Tongue (tissue), 2 donors: ENCODE measurements around the gene WWC1. TPM values are rescaled to one million over a fixed set of nuclear protein-coding genes. Genes with fewer than 3 reads are reported as not detected.

ENCODE experiments used
- DNase-seq: peaks from one replicate; pipeline ENCODE4 v3.0.0-alpha.2; 2015
- total RNA-seq: library from RNA; depleted of rRNA; stranded (reverse); fragments of >200 nt; gene quantifications from one replicate; pipeline ENCODE4 v1.2.3, GENCODE V29; 2014

WWC1 gene
- total RNA-seq = 15.5 TPM

DNA sequence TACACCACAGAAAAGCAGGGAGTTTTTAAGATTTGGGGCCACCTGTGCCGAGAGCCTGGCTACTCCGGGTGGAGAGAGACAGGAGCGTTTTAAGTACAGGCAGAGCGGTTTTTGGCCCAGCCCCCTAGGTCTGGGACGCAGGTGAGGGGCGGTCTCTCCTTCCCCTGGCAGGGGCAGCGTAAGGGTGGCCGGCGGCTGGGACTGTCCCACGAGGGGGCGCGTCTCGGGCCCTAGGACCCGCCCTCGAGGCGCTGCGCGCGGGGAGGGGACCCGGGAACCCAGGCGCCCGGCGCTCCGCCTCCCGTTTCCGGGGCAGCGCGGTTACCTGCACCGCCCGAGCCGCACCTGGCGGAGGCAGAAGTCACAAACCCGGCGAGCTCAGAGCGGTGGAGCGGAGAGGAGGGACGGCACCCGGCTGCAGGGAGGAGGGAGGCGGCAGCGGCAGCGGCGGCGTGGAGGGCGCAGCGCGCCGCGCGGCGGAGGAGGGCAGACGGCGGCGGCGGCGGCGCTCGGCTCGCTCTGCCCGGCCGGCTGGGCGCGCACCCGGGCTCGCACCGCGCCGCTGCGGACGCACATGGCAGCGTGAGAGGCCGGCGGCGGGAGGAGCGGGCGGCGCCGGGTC, at the start of gene WWC1:
Gene WWC1 (plus strand): TSS at position 304 of the 622 bp plus-strand sequence. CDS start 508 bp downstream, outside the sequence.
- peak; percentile 53 for DNase-seq

DNA sequence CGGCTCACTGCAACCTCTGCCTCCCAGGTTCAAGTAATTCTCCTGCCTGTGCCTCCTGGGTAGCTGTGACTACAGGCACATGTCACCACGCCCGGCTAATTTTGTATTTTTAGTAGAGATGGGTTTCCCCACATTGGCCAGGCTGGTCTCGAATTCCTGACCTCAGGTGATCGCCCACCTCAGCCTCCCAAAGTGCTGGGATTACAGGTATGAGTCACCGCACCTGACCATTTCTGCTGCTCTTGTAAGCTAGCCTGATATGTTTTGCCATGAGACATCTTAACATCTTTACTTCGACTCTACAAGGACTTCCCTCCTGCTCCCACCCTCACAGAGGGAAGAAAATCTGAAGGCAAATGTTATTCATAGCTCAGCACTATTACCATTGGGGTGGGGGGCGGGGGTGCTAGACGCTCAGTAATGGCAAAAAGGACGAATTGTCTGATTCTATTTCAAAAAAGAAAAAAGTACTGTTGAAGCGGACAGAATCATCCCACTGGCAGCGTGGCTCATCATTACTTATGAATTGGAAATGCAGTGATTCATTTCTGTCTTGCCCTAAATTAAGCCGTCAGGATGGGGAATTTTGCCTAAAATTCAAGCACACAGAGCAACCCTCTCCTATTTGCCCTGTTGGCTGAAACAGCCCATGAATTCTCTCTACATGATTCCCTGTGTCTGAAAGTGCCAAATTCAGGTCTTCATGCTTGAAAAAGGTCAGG, 46.4 kb upstream of the WWC1 start:
- no peak for DNase-seq

GRCh38 chr5:168249923-168250322, 41.5 kb upstream of the WWC1 start:
- no peak for DNase-seq

GRCh38 chr5:168251259-168251658, 40.2 kb upstream of the WWC1 start:
- no peak for DNase-seq

DNA sequence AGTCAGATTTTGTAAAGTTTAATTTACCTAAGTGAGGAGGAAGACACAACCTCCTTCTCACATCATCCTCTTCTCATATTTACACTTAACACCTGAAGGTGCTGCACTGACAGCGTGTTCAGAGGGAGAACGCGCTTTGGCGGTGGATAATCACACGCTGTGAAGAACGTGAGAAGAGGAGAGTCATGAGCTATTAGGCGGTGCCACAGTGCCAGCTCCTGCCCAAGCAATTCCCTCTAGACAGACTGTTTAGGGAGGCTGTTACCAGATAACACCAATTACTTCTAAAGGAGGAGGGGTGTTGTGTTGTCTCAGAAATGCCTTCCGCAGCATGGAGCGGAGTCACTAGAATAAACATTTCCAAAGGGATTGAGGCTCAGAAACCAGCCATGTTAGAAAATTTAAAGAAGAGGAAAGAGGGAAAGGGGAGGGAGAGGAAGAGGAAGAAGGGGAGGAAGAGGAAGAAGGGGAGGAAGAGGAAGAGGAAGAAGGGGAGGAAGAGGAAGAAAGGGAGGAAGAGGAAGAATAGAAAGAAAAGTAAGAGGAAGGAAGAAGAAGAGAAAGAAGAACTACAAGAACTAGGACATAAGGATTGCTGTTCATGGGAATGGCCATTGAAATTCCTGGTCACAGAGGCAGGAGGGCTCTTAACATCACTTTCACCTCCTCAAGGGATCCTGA, 37.3 kb upstream of the WWC1 start:
- DNase-seq = no peak

DNA sequence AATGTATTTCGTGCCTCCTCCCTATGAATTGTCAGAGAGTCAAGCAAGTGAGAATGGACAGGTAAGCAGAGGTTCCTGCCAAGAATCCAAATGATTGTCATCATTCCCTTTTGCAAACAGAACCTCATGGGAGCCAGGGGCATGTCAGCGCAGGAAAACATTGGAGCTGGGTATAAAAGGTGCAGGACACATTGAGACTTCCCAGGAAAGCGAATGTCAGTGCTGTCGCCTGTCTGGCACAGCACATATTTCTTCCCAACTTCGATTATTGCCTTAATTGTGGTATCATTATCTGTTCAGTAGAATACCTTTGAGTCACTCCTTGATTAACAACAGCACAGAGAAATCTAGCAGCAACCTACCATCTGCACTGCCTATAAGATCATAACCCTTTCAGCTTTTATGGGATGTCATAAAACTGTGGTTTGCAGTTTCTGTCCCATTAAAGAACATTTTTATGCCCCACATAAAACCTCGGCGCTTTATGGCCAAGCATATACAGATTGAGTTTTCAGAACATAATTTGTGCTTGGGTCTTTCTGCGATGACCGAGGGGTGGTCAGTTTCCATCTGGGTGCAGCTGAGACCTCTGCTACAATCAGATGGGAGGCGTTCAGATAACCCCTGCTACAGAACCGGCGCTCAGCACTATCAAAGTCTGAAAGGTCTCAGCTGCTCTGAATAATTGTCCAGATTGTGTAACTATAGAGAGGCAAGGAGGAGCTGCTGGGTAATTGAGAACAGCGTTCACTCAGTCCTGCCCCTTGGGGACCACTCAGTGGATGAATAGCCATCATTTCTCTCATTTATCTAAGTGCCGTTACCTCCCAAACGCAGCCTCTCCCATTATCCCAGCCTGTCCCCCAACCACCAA, 30.9 kb upstream of the WWC1 start:
- no peak for DNase-seq

- DNase-seq = no peak
Observed at GRCh38 chr5:168261227-168261571, 30.2 kb upstream of the WWC1 start.

DNA sequence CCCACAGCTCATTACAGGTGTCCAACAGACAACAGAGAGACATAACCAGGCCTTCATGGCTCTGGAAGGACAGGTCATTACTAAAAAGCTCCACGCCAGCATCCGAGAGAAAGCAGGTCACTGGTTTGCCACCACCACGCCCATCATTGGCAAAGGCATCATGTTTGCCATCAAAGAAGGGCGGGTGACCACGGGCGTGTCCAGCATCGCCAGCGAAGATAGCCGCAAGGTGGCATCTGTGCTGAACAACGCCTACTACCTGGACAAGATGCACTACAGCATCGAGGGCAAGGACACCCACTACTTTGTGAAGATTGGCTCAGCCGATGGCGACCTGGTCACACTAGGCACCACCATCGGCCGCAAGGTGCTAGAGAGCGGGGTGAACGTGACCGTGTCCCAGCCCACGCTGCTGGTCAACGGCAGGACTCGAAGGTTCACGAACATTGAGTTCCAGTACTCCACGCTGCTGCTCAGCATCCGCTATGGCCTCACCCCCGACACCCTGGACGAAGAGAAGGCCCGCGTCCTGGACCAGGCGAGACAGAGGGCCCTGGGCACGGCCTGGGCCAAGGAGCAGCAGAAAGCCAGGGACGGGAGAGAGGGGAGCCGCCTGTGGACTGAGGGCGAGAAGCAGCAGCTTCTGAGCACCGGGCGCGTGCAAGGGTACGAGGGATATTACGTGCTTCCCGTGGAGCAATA, 29.3 kb upstream of the WWC1 start:
- no peak for DNase-seq

GRCh38 chr5:168263121-168263520, 28.3 kb upstream of the WWC1 start:
- no peak for DNase-seq

GRCh38 chr5:168266016-168266415, 25.4 kb upstream of the WWC1 start:
- no peak for DNase-seq

- peak; percentile 97 for DNase-seq
Observed at GRCh38 chr5:168268949-168269936, 22.2 kb upstream of the WWC1 start.

DNA sequence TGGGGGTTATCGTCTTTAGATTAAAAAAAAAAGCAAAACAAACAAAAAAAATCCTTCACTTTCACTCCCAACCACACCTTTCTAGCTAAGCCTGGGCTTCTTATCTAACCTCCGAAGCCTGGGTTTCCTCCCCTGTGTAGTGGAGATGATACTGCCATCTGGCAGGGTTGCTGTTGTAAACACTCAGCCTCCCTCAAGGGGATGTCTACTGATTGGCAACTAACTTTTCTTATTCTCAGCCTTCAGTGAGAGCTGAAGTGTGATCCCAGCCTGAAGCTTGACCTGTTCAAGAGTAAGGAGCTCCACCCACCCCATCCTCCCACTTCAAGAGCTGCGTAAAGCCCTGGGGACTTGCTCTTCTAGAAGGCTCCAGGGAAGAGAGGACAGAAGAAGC, 21.5 kb upstream of the WWC1 start:
- no peak for DNase-seq

GRCh38 chr5:168270476-168270875, 21.0 kb upstream of the WWC1 start:
- no peak for DNase-seq

GRCh38 chr5:168273056-168273980, 18.1 kb upstream of the WWC1 start:
- DNase-seq = no peak

DNA sequence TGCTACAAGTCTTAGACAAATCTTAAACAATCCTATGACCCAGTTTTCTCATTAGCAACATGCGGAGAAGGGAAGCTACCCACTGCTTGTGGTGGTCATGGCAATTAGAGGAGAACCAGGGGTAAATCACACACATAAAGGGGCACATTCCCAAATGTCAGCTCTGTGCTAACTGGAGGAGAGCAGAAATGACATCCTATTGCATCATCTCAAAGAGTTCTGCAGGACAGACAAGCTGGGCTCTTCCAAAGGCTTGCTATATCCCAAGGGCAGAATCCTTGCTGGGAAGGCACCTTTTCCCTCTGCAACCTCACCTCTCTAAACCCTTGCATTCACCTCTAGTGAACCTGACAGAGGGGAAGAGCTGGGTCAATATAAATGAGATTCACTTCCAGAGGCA, 17.0 kb upstream of the WWC1 start:
- no peak for DNase-seq

DNA sequence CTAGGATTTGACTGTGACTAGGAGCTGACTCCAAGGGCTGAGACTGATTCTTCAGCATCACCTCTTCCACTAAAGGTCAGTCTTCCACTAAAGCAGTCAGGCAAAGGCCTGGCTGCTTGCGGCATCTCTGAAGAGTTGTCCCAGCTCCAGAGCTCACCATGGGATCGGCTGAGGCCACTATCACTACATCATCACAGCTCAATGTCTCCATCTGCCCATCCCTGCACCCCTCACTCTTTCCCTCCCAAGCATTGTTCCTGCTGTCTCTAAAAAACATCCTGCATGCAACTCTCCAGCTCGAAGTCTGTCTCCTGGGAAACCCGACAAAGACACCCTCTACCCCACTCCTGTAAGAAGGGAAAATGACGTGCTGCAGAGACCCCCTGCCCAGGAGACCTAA, 15.5 kb upstream of the WWC1 start:
- DNase-seq = no peak

DNA sequence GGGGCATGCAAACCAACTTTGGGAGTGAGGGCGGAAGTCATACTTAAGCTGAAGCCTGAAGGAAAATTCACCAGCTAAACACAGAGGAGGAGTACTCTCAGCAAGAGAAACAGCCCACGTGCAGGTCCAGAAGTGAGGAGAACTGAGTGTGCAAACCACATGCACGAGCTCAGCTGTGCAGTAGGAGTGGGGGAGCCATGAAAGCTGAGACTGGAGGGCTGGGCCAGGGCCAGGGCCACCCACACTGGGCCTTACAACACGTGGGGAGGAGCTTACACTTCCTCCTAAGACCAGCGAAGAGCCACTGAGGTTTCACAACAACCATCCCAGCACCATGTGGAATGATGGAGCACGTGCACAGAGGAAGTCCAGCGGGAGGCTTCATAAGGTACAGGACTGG, 9.3 kb upstream of the WWC1 start:
- DNase-seq = peak; percentile 32

- DNase-seq = no peak
Observed at GRCh38 chr5:168284809-168285208, 6.6 kb upstream of the WWC1 start.

DNA sequence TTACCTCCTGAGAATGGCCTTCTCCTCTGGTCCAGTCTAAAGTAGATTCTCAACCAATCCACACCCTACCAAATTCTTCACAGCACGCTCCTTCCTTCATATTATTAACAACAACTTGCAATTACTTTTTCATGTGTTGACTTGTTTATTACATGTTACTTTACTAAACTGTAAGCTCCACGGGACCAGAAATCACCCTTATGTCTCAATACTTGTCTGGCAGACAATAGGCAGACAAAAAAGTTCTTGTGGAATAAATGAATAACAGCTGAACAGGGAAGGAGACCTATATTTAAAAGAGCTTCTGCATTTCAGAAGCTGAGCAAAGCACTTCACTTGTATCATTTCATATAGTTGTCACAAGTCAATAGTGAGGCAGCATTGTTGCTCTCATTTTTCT, 5.7 kb upstream of the WWC1 start:
- DNase-seq = no peak

- no peak for DNase-seq
Observed at GRCh38 chr5:168286386-168286785, 5.1 kb upstream of the WWC1 start.
